Upper lobe of left lung (tissue), 6 donors: ENCODE results near the gene CYP26B1. TPM values are rescaled to one million over a fixed set of nuclear protein-coding genes. Genes with fewer than 3 reads are reported as not detected.

Source experiments
- ATAC-seq, 2 donors: fragments of 200-7000 bp; cut with Tn5 transposase; one replicate each; pipeline ENCODE4 v1.9.1; 2022; ENCODE audit warnings: mild to moderate bottlenecking in 2 of 2, moderate library complexity in 2 of 2; ENCODE audit not compliant: low FRiP score in 2 of 2
- DNase-seq, 2 donors: peaks; one replicate each; pipeline ENCODE4 v3.0.0-alpha.2; 2019 to 2020
- H3K27ac ChIP-seq, 4 donors: fragments of 200-600 bp; sonication (generic); one replicate each; pipeline ENCODE4 v1.5.1; 2016 to 2019
- H3K27me3 ChIP-seq, 4 donors: fragments of 200-600 bp; sonication (generic); one replicate each; pipeline ENCODE4 v1.5.1; 2017 to 2019
- H3K36me3 ChIP-seq, 4 donors: fragments of 200-600 bp; sonication (generic); one replicate each; pipeline ENCODE4 v1.5.1; 2016 to 2019
- H3K4me1 ChIP-seq, 4 donors: fragments of 200-600 bp; sonication (generic); one replicate each; pipeline ENCODE4 v1.5.1; 2018 to 2019
- H3K4me3 ChIP-seq, 4 donors: fragments of 200-600 bp; sonication (generic); one replicate each; pipeline ENCODE4 v1.5.1; 2017 to 2019; ENCODE audit warnings: mild to moderate bottlenecking in 2 of 4, moderate library complexity in 1 of 4
- H3K9me3 ChIP-seq, 4 donors: fragments of 200-600 bp; sonication (generic); one replicate each; pipeline ENCODE4 v1.5.1; 2018 to 2019
- EP300 ChIP-seq, 4 donors: sonication (generic); formaldehyde crosslinking; IDR thresholded peaks; one replicate each; pipeline ENCODE4 v1.5.1; 2017; ENCODE audit warnings: antibody characterized with exemption in 4 of 4, control low read depth in 2 of 4
- POLR2A ChIP-seq, 4 donors: fragments of 450-650 bp; IDR thresholded peaks; one replicate each; pipeline ENCODE4 v1.5.1; 2016 to 2017; ENCODE audit warnings: antibody characterized with exemption in 4 of 4, mild to moderate bottlenecking in 2 of 4
- POLR2AphosphoS5 ChIP-seq, 2 donors: sonication (generic); formaldehyde crosslinking; IDR thresholded peaks; one replicate each; pipeline ENCODE4 v1.5.1; 2017; ENCODE audit warnings: antibody characterized with exemption in 2 of 2
- WGBS, 2 donors: methylation state at CpG; one replicate each; pipeline ENCODE4 v1.1.5; 2017 to 2018; 5-methylcytosine and 5-hydroxymethylcytosine counted together
- total RNA-seq, 6 donors: library from RNA; depleted of rRNA in 4 of 6; stranded (reverse); fragments of >200 nt in 4 of 6; gene quantifications; one replicate each; pipeline versions ENCODE4 v1.1.0 to v1.2.1, GENCODE V29; 2016 to 2021
- TF ChIP-seq, protein P1 (sequence below), 6 experiments: fragments of 450-650 bp in 4 of 6; fragments of 200-600 bp in 2 of 6; sonication (generic) in 2 of 6; IDR thresholded peaks; one replicate each; pipeline ENCODE4 v1.5.1; 2016 to 2019; ENCODE audit warnings: antibody characterized with exemption in 6 of 6
- donor health status: DM: no; HTN: no; CAD: no; lungs with moderate emphysema.
- donor health status: DM: no; HTN: yes; CAD: no; lungs with severe emphysema.

Gene CYP26B1, protein sequence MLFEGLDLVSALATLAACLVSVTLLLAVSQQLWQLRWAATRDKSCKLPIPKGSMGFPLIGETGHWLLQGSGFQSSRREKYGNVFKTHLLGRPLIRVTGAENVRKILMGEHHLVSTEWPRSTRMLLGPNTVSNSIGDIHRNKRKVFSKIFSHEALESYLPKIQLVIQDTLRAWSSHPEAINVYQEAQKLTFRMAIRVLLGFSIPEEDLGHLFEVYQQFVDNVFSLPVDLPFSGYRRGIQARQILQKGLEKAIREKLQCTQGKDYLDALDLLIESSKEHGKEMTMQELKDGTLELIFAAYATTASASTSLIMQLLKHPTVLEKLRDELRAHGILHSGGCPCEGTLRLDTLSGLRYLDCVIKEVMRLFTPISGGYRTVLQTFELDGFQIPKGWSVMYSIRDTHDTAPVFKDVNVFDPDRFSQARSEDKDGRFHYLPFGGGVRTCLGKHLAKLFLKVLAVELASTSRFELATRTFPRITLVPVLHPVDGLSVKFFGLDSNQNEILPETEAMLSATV
- total RNA-seq: 1 to 10 TPM in 4 of 6 donors, under 1 TPM in 1, not detected in 1; 0.89 to 4.8 (median 4.5) TPM

DNA sequence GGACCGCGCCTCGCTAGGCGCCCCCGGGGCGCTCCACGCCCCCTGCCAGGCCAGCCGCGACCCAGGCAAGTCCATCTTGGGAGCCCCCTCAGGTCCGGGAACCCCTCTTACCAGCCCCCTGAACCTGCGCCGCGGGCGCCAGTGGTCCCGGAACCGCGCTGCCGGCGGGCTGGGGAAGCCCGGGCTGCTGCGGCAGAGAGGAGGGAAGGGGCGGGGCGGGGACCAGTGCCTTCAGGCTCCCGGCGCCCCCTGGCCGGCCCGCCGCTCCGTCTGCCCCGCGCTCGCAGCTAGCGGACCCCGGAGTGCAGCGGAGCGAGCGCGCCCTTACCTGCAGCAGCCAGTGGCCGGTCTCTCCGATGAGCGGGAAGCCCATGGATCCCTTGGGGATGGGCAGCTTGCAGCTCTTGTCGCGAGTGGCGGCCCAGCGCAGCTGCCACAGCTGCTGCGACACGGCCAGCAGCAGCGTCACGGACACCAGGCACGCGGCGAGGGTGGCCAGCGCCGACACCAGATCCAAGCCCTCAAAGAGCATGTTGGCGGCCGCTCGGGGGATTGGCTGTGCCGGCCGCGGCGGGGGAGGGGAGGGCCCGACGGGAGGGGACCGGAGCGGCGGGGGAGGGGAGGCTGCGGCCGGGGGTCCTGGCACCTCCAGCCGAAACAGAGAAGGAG, at the start of gene CYP26B1:
CYP26B1 (minus strand) TSS at position 560 of the 669 bp plus-strand sequence; CDS start at position 532, 28 bp downstream.
- Histone ChIP-seq H3K27me3 (peaks cover 1 to 66% (median 38%) of the 10 kb centered on the region in 4 donors), H3K9me3 (no peaks in the 10 kb centered on the region), H3K4me3 (peak within 1 kb of the TSS in 3 of 4 donors; percentile 39 to 61 (median 57)), H3K36me3 (no peaks in the 10 kb centered on the region), H3K4me1 (peaks cover 63 to 80% (median 70%) of the 10 kb centered on the region in 4 donors), H3K27ac (no peak within 1 kb of the TSS)
- DNase-seq: peak in 1 of 2 donors; percentile 86
- ATAC-seq: no peak
- WGBS, 2 donors: 1 to 3% methylated on average over 22 to 23 of the region's 69 CpGs
- TF ChIP-seq POLR2A (IDR thresholded peaks at IDR 0.05) (no peak), EP300 (IDR thresholded peaks at IDR 0.05) (no peak), POLR2AphosphoS5 (IDR thresholded peaks at IDR 0.05) (no peak)
- TF ChIP-seq, protein P1, sequence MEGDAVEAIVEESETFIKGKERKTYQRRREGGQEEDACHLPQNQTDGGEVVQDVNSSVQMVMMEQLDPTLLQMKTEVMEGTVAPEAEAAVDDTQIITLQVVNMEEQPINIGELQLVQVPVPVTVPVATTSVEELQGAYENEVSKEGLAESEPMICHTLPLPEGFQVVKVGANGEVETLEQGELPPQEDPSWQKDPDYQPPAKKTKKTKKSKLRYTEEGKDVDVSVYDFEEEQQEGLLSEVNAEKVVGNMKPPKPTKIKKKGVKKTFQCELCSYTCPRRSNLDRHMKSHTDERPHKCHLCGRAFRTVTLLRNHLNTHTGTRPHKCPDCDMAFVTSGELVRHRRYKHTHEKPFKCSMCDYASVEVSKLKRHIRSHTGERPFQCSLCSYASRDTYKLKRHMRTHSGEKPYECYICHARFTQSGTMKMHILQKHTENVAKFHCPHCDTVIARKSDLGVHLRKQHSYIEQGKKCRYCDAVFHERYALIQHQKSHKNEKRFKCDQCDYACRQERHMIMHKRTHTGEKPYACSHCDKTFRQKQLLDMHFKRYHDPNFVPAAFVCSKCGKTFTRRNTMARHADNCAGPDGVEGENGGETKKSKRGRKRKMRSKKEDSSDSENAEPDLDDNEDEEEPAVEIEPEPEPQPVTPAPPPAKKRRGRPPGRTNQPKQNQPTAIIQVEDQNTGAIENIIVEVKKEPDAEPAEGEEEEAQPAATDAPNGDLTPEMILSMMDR (IDR thresholded peaks at IDR 0.05): no peak

DNA sequence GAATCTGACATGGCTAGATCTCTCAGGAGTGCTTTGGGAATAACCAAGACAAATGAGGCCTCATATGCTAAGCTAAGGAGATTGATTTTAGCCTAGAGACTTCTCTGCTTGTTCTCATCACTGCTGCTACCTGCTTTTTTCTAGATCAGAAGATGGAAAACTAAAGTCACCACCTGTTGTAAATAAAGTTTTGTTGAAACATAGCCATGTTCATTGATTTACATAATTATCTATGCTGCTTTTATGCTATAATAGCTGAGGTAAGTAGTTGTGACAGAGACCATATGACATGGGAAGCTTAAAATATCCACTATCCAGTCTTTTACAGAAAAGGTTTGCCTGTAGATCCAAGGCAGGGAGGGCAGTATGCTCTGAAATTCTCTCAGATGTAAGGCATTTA, 46.1 kb upstream of the CYP26B1 start:
- H3K4me1 ChIP-seq: no peaks in the 10 kb centered on the region
- H3K27me3 ChIP-seq: no peaks in the 10 kb centered on the region
- DNase-seq: no peak
- no peaks in the 10 kb centered on the region for H3K9me3 ChIP-seq
- no peak overlapping the region for H3K4me3 ChIP-seq
- ATAC-seq: no peak
- no peak overlapping the region for H3K27ac ChIP-seq
- no peaks in the 10 kb centered on the region for H3K36me3 ChIP-seq
- TF ChIP-seq POLR2AphosphoS5 (IDR thresholded peaks at IDR 0.05) (no peak), POLR2A (IDR thresholded peaks at IDR 0.05) (no peak), EP300 (IDR thresholded peaks at IDR 0.05) (no peak)
- TF ChIP-seq, protein P1 (IDR thresholded peaks at IDR 0.05): no peak

DNA sequence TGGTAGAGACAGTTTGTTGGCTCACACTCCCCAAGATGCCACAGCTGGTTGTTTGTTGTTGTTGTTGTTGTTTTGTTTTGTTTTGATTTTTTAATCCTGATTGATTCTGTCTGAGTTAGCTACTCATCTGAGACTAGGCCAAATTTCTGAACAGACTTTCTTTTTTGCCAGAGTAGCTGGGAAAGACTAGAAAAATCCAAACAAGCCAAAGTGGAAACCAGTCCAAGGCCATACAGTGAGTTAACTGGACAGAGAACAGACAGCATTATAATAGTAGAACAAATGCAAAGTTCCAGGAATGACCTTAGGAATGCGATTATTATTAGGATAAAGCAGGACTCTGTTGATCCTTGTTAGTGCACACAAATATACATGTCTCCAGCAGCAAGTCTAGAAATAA, 43.8 kb upstream of the CYP26B1 start:
- no peaks in the 10 kb centered on the region for H3K27me3 ChIP-seq
- DNase-seq: no peak
- H3K4me3 ChIP-seq: no peak overlapping the region
- TF ChIP-seq POLR2AphosphoS5 (IDR thresholded peaks at IDR 0.05) (no peak), POLR2A (IDR thresholded peaks at IDR 0.05) (no peak), EP300 (IDR thresholded peaks at IDR 0.05) (no peak)
- TF ChIP-seq, protein P1 (IDR thresholded peaks at IDR 0.05): no peak
- H3K36me3 ChIP-seq: no peaks in the 10 kb centered on the region
- no peaks in the 10 kb centered on the region for H3K9me3 ChIP-seq
- no peaks in the 10 kb centered on the region for H3K4me1 ChIP-seq
- ATAC-seq: no peak
- 81 to 89% methylated on average over 1 of the region's 1 CpG for WGBS, 2 donors
- H3K27ac ChIP-seq: no peak overlapping the region

DNA sequence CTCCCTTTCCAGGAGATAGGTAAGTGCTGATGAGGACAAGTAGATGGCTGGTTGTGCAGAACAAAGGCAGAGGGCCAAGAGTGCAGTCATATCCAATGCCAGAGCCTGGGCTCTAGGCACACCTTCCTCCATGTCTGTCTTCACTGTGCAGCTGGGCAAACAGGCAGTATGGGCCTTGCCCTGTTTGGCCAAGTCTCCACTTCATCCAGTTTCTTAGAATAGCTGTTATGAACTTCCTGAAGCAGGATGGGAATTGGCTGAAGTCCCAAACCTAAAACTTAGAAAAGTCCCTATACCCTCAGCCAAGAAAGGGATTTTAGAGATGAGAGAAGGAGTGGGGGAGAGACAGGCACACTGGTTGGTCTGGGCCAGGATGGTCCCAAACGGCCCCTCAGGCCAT, 37.5 kb upstream of the CYP26B1 start:
- Histone ChIP-seq H3K27ac (no peak overlapping the region), H3K27me3 (no peaks in the 10 kb centered on the region), H3K9me3 (no peaks in the 10 kb centered on the region), H3K4me1 (no peaks in the 10 kb centered on the region), H3K36me3 (no peaks in the 10 kb centered on the region), H3K4me3 (no peak overlapping the region)
- WGBS, 2 donors: 79 to 90% methylated on average over 1 of the region's 1 CpG
- TF ChIP-seq POLR2AphosphoS5 (IDR thresholded peaks at IDR 0.05) (no peak), EP300 (IDR thresholded peaks at IDR 0.05) (no peak), POLR2A (IDR thresholded peaks at IDR 0.05) (no peak)
- TF ChIP-seq, protein P1 (IDR thresholded peaks at IDR 0.05): no peak
- no peak for ATAC-seq
- no peak for DNase-seq
